Heart left ventricle (tissue), 13 donors: ENCODE data around the gene ZNF180.

Experiments used
- POLR2A ChIP-seq, 2 donors: fragments of 450-650 bp; IDR thresholded peaks; one replicate each; pipeline ENCODE4 v1.6.1; 2017; ENCODE audit warnings: antibody characterized with exemption in 2 of 2, mild to moderate bottlenecking in 2 of 2, moderate library complexity in 2 of 2
- TF ChIP-seq, protein P1 (sequence below), 12 donors: fragments of 200-600 bp; sonication (generic) in 4 of 12; IDR thresholded peaks; one replicate each; pipeline versions ENCODE4 v1.5.0 to v1.8.0; 2018 to 2022; ENCODE audit warnings: antibody characterized with exemption in 12 of 12, mild to moderate bottlenecking in 5 of 12
- donor health status: ischemic (EF 13 %, LVEDD 7.1; RV severe dilation, severe dysfunction).
- donor health status: DM: no; HTN: yes; CAD: no.
- donor health status: DM: no; HTN: no; CAD: no.
- donor health status: ischemic (EF 25% LVEDD 6.9; RV normal size, moderate dysfunction).
- donor health status: ischemic (EF 25% LVEDD 5.7; RV mildly dilated, moderate dysfunction).
- donor health status: ischemic (EF 35%, LVEDD 5.7; RV mildly dilated, moderate dysfunction).
- donor health status: nonischemic (EF 11% LVEDD 7.7; RV severe dilation, severe dysfunction).
- donor health status: DM: yes; HTN: yes; CAD: no.
- donor health status: PGD.
- donor health status: ischemic (EF 29% LVEDD 5.4; RV normal size, mild dysfunction).
- donor health status: nonischemic (EF 23%, LVEDD 6.1; RV moderate dilation, normal function).

DNA sequence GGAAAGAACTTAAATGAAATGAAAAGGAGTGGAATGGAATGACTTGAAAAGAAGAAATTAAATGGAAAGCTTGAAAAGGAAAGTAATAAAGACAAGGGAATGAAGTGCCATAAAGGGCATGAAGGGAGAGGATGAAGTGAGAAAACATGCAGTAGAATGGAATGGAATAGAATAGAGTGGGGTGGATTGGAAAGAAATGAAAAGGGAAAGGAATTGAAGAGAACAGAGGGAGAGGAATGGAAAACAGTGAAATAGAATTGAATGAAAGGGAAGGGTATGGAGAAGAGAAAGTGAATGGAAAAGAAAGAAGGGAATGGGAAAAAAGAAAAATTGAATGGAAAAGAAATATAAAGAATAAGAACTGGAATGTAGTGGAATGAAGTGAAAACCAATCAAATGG, 9.2 kb upstream of the ZNF180 start:
- no peak for TF ChIP-seq POLR2A (IDR thresholded peaks at IDR 0.05)
- TF ChIP-seq, protein P1, sequence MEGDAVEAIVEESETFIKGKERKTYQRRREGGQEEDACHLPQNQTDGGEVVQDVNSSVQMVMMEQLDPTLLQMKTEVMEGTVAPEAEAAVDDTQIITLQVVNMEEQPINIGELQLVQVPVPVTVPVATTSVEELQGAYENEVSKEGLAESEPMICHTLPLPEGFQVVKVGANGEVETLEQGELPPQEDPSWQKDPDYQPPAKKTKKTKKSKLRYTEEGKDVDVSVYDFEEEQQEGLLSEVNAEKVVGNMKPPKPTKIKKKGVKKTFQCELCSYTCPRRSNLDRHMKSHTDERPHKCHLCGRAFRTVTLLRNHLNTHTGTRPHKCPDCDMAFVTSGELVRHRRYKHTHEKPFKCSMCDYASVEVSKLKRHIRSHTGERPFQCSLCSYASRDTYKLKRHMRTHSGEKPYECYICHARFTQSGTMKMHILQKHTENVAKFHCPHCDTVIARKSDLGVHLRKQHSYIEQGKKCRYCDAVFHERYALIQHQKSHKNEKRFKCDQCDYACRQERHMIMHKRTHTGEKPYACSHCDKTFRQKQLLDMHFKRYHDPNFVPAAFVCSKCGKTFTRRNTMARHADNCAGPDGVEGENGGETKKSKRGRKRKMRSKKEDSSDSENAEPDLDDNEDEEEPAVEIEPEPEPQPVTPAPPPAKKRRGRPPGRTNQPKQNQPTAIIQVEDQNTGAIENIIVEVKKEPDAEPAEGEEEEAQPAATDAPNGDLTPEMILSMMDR (IDR thresholded peaks at IDR 0.05), result no peak
